Measurements from ENCODE around the gene TOPORS.
"Not testable (repeated sequence)": the region's sequence is repeated elsewhere in the genome, so short reads cannot be mapped to it uniquely, and the experiment has no call there.

Gene TOPORS

DNA sequence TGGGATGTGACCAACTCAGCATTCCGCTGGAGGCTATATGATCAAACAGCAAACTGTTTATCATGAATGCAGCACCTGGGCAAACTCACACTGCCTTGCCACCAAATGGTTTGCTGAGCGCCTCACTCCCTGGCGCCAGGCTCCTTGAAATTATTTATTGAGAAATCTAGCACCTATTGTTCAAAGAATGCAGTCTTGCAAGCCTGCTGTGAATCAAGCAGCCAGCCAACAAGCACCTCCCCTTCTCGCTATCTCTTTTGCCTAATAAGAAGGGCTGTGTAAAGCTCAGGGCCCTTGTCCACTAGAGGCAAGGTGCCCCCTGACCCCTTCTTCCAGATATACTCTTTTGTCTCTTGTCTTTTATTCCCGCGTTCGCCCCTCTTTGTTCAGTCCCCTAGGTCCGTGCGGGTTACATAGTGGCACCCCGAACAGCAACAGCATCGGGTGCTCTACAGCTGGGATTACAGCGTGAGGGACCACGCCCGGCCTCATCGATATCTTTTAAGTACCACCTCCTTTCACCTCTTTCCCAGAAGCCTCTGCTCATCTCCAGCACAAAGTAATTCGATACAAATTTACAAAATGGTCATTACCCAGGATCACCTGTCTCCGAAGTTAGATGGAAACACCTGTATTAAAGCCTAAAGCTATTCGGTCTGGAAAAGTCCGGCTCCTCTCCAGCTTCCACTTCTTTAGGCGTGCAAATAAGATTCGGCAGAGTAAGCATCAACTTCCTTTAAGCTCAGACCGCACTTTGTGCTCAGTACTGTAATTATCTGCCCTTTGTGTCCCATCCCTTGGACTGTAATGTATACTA, 27.3 kb downstream of the TOPORS start:
- peak overlapping the region; percentile 81 for H3K4me3 ChIP-seq (ENCODE audit: low read length)
- DNase-seq (ENCODE audit: low read depth, low spot score): no peak

DNA sequence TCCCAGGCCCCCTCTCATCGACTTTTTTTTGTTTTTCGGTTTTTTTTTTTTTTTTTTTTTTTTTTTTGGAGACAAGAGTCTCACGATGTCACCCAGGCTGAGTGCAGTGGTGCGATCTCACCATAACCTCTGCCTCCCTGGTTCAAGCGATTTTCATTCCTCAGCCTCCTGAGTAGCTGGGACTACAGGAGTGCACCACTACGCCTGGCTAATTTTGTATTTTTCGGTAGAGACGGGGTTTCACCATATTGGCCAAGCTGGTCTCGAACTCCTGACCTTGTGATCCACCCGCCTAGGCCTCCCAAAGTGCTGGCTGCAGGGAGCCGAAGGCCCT, 27.9 kb downstream of the TOPORS start:
- not testable (repeated sequence) for DNase-seq (ENCODE audit: low read depth, low spot score); H3K4me3 ChIP-seq (ENCODE audit: low read length)

DNA sequence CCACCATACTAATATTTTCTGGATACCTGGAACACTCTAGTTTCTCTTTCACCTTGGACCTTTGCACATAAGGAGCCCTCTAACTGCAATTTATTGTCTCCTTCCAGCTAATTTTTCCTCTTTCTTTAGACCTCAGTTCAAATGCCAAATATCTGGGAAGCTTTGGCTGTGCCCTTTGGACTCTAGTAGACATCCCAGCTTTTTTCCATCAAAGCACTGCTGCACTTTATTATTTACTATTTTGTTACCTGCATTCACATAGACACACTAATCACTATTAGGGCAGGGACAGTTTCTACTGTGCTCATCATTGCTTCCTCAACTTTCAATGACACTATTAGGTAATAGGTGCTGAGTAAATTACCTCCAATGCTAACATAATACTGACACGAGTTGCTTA, 28.5 kb downstream of the TOPORS start:
- no peak for DNase-seq (ENCODE audit: low read depth, low spot score)
- no peak overlapping the region for H3K4me3 ChIP-seq (ENCODE audit: low read length)

DNA sequence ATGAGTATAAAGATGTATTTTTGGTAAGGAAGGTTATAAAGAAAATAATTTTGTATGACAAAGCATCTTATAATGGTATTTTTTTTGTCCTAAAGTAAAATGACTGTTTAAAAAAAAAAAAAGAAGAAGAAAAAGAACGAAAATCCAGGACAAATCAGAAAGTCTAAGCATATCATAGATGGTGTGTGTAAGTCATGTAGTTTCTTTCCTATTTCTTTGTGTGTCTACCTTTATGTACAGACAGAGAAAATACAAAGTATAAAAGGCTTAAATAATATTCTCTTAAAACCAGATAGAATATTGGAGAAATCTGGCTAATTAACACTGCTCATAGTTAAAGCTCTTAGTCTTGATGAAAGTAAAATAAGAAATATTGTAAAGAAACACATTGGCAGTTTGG, 34.1 kb downstream of the TOPORS start:
- H3K4me3 ChIP-seq (ENCODE audit: low read length): no peak overlapping the region
- DNase-seq (ENCODE audit: low read depth, low spot score): no peak

DNA sequence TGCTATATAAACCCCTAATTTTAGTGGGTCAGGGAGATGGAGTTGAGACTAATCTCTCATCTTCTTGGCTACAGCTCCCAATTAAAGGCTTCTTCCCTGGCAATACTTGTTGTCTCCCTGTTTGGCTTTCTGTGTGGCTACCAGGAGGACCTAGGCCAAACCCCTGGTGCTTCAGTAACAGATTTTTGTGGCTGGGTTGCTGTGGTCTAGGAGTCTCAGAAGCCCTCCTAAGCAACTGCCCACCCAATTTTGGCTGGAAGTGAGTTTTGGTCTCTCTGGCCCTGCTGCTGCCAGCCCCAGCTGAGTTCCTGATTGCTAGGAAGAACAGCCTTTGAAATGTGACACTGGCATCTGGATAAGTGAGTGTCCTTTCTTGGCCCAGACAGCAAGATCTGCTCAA, 36.1 kb downstream of the TOPORS start:
- DNase-seq (ENCODE audit: low read depth, low spot score): no peak
- H3K4me3 ChIP-seq (ENCODE audit: low read length): no peak overlapping the region

DNA sequence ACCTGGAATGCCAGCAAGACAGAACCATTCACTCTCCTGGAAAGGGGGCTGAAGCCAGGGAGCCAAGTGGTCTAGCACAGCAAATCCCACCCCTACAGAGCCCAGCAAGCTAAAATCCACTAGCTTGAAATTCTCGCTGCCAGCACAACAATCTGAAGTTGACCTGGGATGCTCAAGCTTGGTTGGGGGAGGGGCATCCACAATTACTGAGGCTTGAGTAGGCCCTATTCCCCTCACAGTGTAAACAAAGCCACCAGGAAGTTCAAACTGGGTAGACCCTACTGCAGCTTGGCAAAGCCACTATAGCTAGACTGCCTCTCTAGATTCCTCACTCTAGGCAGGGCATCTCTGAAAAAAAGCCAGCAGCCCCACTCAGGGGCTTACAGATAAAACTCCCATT, 43.7 kb downstream of the TOPORS start:
- no peak for DNase-seq (ENCODE audit: low read depth, low spot score)
- H3K4me3 ChIP-seq (ENCODE audit: low read length): no peak overlapping the region

DNA sequence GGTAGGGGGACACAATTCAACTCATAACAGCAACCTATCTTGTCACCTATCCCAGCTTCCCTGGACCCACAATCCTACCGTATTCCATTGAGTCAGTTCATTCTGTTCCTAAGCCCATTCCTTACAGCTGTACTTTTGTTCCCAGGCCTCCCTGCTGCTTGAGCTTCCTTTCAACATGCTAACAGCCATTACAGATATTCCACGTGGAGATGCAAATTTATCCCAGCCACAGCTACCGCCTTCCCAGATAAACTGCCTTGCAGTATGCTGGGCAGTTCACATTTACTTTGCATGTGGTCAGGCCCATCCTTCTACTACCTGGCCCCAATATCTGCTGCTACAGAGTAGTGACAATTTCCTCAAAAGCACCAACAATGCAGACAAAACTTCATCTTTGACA, 49.4 kb downstream of the TOPORS start:
- no peak for DNase-seq (ENCODE audit: low read depth, low spot score)
- no peak overlapping the region for H3K4me3 ChIP-seq (ENCODE audit: low read length)

DNA sequence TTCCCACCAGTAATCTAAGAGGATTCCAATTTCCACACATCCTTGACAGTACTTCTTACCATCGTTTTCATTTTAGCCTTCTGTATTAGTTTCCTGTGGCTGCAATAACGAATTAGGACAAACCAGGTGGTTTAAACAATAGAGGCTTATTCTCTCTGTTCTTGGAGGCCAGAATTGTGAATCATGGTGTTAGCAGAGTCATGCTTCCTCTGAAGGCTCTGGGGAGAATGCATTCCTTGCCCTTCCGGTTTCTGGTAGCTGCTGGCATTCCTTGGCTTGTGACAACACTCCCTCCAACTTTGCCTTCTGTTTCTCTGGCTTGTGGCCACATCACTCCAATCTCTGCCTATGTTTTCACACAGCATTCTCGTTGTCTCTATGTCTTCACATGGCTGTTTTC, 49.9 kb downstream of the TOPORS start:
- no peak overlapping the region for H3K4me3 ChIP-seq (ENCODE audit: low read length)
- DNase-seq (ENCODE audit: low read depth, low spot score): no peak

DNA sequence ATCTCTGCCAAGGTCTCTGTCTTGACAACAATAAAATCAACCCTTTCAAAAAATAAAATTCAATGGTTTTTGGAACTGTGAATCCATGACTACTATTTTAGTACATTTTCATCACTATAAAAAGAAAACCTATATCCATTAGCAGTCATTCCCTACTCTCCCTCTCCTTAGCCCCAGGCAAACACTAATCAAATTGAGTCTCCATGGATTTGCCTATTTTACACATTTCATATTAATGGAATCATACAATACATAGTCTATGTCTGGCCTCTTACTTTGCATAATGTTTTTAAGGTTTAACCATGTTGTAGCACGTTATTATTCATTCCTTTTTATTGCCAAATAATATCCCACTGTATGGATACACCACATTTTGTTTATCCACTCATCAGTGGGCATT, 50.5 kb downstream of the TOPORS start:
- no peak for DNase-seq (ENCODE audit: low read depth, low spot score)

DNA sequence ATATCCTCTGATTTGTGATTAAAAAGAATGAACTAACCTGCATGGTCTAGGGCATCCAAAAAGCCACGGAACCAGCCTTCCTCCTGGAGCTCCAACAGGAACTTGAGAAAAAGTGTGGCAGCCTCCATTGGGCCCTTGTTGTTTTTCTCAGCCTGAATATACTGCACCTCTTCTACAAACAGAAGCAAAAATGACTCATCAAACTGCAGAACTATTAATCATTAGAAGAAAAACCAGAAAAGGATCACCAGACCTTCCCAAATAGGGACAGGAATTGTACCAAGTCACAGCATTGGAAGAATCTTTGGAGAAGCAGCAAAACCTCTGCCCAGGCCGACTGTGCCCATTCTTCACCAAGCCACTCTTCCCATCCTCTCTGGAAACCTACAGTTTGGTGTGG, 51.6 kb downstream of the TOPORS start:
- no peak overlapping the region for H3K4me3 ChIP-seq (ENCODE audit: low read length)
- DNase-seq (ENCODE audit: low read depth, low spot score): no peak

More for the DNA sequence above, 50.5 kb downstream of the TOPORS start:
- H3K4me3 ChIP-seq (ENCODE audit: low read length): no peak overlapping the region

DNA sequence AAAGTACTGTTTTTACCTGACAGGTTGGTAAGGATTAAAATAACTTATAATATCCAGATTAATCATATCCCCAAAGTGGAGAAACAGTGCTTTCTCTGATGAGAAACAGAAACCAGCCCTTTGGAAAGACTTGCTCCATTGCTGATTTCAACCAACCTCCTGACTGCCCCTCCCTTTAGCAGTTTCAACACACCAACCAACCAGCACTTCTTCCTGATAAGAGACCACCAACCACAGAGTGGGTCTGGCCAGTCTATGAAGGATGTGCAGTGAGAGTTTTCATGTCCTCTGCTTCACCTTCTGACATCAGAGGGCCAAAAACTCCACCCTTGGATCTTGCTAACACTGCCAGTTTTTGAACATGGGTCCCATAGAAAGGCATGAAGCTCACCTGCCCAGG, 54.5 kb downstream of the TOPORS start:
- no peak for DNase-seq (ENCODE audit: low read depth, low spot score)
- no peak overlapping the region for H3K4me3 ChIP-seq (ENCODE audit: low read length)

DNA sequence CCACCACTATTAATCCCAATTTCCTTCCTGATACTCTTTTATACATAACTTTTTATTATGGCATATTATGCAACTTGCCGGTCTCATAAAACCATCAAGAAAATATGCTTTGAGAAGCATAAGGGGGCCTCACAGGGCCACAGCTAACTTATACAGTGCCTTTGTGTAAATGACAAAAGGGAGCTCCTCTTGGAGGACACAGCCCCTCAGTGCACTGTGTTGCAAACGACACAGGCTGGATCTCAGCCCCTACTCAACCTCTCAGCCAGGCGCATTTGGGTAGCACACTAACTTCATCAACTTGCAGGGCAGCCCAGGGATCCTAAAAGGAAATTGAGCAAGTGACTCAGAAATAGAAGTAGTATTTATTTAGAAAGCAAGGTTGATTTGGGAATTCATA, 61.8 kb downstream of the TOPORS start:
- no peak overlapping the region for H3K4me3 ChIP-seq (ENCODE audit: low read length)
- DNase-seq (ENCODE audit: low read depth, low spot score): no peak

Measured in Jurkat, Clone E6-1 (cell line).